GM21619 (cell line): ENCODE measurements around the gene DGKA.
"Not testable (repeated sequence)": the region's sequence is repeated elsewhere in the genome, so short reads cannot be mapped to it uniquely, and the experiment has no call there.

Experiments
- ATAC-seq: cut with Tn5 transposase; IDR thresholded peaks from one replicate; pipeline ENCODE4 v1.9.1; 2021; ENCODE audit not compliant: unreplicated experiment

The DGKA gene

GRCh38 chr12:55930771-55931316 is at the start of gene DGKA:
DGKA (plus strand) TSS chr12:55931162; CDS start chr12:55936504, 5,342 bp downstream.
- ATAC-seq: peak; percentile 20

GRCh38 chr12:55885113-55885512 is 45.8 kb upstream of the DGKA start:
- ATAC-seq: no peak

DNA sequence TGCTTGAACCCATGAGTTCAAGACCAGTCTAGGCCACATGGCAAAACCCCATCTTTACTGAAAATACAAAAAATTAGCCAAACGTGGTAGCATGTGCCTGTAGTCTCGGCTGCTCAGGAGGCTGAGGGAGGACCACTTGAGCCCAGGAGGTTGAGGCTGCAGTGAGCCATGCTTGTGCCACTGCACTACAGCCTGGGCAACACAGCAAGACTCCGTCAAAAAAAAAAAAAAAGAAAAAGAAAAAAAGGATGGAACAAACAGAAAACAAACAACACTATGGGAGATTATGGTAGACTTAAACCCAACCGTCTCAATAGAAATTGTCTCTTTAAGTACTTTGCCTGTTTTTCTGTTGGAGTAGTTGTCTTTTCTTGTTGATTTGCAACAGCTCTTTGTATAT is 39.7 kb upstream of the DGKA start:
- ATAC-seq: no peak

GRCh38 chr12:55893723-55894122 is 37.2 kb upstream of the DGKA start:
- no peak for ATAC-seq

DNA sequence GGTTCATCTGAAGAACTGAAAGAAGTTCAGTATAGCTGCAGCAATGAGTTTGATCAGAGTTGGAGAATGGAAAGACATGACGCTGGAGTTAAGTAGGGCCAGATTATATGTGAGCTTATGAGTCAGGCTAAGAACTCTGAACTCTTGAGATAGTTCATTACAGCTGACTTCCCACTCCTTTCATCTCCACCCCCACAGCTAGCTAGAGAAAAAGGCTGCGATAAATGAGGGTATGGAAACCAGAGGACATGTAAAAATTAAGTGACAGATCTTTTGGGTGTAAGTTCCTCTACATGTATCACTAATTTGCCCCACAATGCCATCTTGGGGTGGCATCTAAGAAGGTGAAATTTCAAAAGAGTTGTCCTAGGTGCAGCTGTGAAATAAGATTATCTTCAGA is 31.9 kb upstream of the DGKA start:
- no peak for ATAC-seq

- no peak for ATAC-seq
Observed at GRCh38 chr12:55901881-55902490, 29.0 kb upstream of the DGKA start.

DNA sequence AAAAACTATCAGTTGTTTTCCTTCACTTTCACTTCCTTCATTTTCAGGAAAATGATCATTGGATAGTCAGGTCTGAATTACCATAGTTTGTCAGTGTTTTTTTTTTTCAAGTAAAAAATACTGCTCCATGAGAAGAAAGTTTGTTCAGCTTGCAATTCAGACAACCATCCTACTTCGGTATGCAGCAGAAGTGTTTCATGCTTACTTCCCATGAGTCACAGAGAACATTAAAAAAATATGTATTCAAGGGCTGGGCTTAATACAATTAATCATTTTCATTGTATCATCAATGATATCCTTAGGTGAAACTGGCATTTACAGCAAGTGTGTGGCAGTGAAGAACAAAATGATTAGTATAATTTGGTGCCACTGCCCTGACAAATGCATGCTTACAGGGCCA is 24.9 kb upstream of the DGKA start:
- no peak for ATAC-seq

DNA sequence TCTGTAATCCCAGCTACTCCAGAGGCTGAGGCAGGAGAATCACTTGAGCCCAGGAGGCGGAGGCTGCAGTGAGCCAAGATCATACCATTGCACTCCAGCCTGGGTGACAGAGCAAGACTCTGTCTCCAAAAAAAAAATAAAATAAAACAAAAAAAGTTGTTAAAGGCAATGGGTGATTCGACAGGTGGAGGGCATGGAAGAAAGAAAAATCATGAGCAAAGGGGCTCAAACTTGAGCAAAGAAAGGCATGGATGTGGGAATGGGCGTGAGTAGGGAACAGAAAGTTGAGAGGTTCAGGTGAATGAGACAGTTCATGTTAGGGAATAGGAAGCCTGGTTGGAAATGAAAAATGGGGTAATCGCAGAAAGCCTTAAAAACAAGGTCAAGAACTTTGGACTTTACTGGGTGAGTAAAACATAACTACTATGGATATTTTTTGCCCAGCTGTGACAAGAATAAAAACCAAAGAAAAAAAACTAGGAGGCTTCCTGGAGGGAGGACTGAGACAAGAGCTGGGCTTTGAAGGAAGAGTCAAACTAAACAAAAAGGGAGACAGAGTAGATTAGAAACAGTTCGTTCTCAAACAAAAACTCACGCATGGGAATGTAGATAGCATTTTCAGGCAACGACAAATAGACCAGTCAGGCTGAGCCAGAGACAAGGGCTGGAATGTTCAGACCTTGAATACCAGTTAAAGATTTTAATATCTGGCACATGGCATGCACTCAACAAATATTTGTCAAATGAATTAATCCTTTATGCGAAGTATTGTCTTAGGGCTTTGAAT is 22.0 kb upstream of the DGKA start:
- no peak for ATAC-seq

DNA sequence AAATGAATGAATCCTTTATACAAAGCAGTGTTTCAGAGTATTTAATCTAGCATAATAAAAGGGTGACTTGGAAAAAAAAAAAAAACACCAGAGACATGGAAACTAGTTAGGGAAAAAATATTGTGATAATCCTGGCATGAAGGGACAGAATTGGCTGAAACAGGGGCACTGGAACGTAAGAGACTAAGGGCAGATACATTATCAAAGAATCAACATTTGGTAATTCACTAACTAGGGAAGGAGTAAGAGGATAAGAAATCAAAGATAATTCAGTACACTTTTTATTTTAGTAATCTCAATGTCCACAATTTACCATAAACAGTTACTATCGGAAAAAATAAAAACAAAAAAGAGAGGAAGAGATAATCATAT is 21.5 kb upstream of the DGKA start:
- ATAC-seq: no peak

DNA sequence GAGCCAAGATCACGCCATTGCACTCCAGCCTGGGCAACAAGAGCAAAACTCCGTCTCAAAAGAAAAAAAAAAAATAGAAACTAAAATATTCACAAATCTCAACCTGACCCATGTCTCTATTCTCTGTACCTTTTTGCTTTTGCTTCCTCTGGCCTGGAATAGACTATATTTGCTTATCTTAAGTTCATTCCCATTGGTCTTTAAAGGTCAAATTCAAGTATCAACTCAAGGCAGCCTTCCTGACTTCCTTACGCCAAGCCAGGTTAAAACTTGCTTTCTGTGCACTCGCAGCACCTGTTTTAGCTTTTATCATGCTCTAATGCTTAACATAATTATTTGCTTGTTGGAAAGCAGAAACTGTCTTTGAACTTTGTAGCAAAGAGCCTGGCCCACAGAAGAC is 18.1 kb upstream of the DGKA start:
- no peak for ATAC-seq

DNA sequence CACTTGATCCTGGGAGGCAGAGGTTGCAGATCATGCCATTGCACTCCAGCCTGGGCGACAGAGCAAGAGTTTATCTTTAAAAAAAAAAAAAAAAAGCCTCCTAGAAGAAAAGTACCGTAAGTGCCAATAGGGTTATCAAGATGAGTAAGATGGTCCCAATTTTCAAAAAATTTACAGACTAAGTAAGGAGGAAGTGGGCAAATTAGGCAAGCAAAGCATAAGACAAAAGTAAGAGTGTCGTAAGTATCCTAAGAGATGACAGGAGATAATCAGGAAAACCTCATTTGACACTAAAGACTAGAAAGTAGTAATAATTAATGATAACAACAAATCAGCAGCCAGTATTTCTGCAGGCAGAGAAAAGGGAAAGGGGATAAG is 15.5 kb upstream of the DGKA start:
- no peak for ATAC-seq

DNA sequence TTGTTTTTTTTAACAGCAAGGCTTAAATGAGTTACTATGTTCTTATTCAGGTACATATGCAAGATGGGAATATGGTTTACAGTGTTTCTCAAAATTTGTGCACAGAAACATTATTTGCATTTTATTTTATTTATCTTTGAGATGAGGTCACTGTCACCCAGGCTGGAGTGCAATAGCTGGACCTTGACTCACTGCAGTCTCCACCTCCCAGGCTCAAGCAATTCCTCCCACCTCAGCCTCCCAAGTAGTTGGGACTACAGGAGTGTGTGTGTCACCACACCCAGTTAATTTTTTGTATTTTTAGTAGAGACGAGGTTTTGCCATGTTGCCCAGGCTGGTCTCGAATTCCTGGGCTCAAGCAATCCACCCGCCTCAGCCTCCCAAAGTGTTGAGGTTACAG is 11.9 kb upstream of the DGKA start:
- not testable (repeated sequence) for ATAC-seq

DNA sequence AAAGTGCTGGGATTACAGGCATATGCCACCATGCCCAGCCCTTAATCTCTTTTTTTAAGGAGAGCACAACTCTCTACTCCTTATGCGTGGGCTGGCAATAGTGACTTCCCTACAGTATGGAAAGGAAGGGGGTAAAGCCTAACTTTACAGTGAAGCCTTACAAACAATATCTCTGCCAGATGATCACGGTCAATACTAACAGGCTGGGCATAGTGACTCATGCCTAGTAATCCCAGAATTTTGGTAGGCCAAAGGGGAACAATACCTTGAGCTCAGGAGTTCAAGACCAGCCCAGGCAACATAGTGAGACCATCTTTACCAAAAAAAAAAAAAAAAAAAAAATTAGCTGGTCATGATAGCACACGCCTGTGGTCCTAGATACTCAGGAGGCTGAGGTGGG is 8.8 kb upstream of the DGKA start:
- ATAC-seq: no peak

GRCh38 chr12:55923648-55924047 is 7.3 kb upstream of the DGKA start:
- ATAC-seq: not testable (repeated sequence)

- no peak for ATAC-seq
Observed at GRCh38 chr12:55925371-55925770, 5.6 kb upstream of the DGKA start.

DNA sequence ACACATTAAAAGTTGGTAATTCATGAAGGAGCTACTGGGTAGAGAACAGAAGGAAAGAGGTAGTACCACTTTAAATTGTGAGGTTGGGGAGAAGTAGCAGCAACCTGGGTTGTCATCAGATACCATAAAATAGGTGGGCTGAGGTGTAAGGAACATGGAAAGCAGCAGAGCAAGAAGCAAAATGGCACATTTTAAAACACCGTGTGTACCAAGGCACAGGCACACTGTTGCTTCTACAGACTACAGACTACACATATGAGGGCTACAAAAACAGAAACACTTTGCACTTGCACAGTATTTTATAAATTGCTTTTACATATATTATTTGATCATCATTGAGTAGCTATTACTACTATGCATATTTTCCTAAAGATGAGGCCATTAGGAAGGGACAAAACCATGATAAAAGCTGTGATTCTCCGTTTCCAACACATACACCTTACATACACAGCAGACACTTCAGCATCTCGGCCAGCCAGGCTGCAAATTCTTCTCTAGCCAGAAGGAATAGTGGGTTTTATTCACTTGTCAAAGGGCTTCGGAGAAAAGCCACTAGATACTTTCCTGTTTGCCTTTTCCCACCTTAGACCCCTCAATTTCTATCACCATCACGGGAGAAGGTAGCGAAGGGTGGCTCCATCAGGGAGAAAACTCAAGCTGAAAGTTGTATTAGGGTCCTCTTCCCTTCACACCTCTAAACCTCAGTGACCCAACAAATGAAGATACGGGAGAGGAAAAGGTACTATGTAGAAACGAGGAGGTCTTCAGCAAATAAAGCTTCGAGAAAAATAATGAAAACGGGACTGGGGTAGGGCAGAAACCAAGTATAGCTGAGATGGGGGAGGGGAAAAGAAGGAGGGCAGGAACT is 4.9 kb upstream of the DGKA start:
- no peak for ATAC-seq

DNA sequence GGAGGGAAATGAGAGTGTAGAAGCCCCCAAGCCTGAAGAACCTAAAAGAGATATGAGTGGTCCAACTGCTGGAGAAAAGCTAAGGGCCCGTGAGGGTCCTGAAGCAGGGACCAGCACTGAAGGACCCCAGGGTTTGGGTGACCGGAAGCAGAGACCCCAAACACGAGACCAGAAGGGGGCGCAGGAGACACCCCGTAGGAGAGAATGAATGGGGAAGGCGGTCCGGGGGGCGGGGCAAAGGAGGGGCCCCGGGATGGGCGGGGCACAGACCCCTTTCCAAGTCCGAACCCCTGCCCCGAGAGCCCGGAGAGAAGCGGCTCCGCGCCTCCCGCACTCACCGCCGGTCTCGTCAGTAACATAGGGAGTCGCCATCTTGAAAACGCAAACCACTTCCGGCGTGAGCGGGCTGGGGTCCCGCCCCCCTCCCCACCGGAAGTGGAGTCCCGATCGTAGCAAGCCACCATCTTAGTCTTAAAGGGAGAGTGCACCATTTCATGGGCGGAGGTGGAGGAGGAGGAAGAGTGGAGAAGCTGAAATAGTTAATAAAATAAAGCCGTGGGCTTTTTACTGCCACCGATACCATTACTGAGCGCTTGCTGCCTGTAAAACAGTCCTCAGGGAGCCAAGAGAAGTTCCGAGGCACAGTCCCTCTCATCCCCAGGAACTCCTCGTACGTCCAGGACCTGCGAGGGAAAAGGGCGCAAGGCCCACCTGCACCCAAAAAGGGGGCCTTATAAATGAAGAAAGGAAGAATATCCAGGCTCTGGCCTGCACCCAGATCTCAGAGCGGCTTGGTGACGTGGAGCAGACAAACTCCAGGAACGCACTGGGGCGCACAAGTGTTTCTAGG is 4.0 kb upstream of the DGKA start:
- ATAC-seq: peak; percentile 39

DNA sequence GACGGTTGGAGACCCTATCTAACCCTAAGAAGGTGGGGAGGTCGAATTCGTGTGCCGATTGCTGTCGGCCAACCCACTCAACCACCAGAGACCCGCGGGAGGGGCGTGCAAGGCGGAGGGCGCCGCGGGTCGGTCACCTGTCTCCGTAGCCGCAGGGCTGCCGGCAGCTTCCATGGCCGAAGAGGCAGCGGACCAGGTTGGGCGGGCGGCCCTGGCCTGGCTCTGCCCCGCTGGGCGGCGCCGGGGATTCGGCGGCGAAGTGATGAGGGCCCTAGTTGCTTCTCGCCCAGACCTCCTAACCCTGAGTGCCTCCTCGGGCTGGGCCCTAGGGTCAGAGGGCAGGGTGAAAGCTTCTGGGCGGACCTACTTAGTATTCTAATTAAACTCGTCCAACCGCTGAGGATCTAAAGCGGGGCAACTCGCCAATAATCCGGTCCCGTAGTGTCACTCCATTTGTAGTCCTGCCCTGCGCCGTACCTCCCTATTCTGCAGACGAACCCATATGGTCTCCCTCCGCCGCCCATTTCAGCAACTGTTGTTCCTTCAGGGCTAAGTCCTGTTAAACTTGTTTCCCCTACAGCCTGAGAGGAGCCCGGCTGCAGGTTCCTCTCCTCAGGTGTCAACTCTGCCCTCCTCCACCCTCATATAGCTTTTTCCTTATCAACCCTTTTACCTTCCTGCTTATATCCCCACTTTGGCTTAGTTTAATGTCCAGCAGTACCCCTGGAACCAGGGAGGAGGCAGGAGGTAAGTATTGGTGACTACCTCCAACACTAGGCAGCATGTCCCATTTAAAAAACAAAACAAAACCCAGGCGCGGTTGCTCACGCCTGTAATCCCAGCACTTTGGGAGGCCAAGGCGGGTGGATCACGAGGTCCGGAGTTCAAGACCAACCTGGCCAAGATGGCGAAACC is 3.1 kb upstream of the DGKA start, which contains the start of gene PYM1:
Gene PYM1, minus strand, starts transcription at position 307 of the 915 bp plus-strand sequence. Its CDS starts 133 bp downstream, at position 174.
- peak; percentile 36 for ATAC-seq

DNA sequence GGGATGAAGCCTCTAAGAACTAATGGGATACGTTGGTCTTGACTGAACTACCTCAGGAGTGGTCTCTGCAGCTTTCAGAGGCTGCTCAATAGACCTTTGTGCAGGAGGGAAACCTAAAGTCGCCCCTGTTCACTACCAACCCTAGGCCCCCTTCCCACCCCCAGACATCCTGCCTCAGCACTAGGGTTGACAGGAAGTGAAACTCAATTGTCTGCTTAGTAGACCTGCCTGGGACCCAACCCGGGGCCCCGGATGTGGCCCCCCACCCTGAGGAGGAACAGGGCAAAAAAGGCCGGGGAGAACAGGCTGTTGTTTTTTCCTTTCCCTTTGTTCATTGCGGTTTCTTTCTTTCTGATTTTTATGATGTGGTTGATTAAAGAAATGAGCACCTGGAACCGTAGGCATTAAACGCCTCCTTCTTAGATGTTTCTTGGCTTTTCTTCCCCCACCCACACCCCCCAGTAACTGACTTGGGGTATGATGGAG is 1.6 kb upstream of the DGKA start:
- ATAC-seq: peak; percentile 35
